HG02970 (cell line): Measurements from ENCODE around the gene KIRREL3.

Source experiments
- ATAC-seq: cut with Tn5 transposase; IDR thresholded peaks from one replicate; pipeline ENCODE4 v1.9.1; 2021; ENCODE audit warnings: mild to moderate bottlenecking, moderate library complexity, moderate number of reproducible peaks; ENCODE audit not compliant: unreplicated experiment, low FRiP score

The KIRREL3 gene

DNA sequence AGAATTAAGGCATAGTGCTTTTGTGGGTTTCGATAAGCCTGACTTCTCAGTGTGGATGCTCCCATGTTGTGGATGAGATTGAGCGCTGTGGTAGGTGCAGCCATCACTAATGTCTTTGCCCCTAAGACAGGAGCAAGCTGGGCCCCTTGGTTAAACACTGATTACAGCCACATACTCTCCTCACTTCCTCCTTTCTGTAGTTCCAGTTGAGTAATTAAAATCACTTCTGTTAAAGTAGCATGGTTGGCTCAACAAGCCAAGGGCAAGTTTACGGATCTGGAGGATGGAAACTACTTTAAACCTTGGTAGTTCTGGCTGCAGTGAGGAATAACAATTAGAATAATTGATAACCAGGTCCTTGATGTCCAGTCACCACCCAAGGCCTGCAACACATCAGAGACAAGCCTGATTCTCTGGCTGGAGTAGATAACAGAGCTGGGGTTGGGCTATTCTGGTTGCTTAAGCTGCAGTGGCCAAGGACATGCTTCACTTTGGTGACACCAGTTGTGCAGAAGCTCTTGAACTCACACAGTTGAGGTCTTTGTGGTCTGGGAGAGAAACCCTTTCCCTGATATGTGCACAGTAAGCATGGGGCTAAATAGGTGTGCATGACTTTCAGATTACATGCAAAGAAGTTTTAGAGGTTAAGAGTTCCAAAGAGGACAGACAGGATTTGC is 81.3 kb downstream of the KIRREL3 start:
- ATAC-seq = peak; percentile 38

DNA sequence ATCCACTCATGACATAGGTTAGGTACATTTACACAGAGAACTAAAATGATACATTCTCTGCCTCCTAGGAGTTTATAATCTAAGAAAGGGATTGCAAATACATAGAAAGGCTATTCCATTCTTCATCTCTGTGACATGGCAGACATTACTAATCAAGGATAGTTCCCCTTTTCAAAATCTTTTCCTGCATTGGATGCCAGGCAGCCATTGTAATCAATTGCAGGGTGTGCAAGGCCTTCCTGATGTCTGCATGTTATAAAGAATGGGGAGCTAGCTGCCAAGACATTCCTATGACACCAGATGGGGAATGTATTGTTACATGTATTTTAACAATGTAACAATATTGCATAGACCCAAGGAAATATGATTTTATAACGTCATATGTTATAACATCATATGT is 82.0 kb downstream of the KIRREL3 start:
- ATAC-seq = no peak

DNA sequence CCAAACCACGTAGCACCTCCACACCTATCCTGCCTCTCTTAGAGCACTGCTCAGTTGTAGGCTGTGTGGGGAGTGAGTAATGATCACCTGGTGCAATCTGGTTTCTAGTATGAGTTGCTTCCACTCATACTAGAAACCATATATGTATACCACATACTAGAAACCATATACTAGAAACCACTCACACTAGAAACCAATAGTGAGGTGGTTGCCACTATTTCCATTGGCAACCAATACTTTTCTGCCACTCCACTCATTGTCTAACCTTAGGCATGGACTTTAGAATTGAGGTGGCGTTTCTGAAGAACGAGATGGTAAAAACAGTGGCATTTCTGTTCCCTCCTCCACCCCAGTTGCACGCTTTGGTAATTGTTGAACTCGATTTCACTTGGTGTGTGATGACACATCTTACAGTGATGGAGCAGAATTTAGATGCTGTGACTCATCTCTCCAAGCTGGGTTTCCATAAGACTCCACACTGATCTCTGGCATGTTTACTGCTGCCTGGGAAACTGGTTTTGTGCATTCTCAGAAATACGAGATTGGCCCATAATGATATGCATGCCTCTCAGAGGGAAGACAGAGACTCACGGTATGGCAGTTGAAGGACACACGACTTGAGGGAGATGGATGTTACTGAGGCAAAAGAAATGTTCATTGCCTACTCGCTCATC is 82.9 kb downstream of the KIRREL3 start:
- ATAC-seq = peak; percentile 84

DNA sequence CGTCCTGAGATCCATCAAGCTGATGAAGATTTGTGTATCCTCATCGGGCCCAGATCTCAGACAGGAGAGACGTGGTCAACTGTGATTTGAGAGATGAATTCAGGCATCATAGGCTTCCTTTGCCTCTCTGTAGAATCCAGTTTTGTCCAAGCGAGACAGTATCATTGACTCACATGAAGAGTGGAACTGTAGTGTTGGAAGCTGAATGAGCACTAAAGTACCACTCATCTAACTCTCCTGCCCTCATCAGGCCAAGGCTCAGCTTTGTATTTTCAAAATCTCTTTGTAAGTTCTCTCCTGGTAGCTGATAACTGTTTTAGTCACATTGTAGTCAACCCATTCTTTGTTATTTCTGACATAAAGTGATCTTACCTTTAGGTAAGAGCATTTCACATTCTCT is 85.1 kb downstream of the KIRREL3 start:
- ATAC-seq = no peak

DNA sequence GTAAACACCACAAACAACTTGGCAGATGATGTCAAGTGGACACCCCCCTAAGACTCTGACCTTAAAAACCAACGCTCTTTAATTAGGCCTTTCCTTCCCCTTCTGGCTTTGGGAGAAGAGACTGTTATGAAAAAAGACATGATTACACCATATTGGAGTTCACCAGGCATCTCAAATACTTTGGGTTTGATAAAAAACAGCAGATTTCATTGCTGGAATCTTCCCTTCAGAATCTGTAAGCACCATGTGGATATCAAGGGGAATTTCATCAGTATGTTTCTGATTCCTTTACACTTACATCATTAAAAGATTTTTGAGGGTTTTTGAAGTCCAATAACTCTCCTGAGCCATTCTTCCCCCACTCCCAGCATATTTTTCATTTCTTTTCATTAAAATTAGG is 85.6 kb downstream of the KIRREL3 start:
- ATAC-seq = no peak

DNA sequence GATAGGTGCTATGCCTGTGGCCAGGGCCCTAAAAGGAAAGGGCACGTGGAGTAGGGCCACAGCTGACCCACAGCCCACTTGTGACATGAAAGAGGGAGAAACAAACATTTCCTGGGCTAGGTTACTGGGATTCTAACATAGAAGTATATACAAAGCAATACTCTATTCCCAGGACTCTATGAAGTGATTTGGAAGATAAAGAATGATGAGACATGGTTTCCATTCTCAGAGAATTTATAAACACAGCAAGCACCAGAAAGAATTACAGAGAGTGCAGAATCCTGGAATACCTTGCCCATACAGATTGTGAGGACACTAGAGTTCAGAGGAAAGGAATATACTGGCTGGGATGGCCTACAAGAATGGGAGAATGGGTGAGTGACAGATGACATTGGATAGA is 86.4 kb downstream of the KIRREL3 start:
- no peak for ATAC-seq

DNA sequence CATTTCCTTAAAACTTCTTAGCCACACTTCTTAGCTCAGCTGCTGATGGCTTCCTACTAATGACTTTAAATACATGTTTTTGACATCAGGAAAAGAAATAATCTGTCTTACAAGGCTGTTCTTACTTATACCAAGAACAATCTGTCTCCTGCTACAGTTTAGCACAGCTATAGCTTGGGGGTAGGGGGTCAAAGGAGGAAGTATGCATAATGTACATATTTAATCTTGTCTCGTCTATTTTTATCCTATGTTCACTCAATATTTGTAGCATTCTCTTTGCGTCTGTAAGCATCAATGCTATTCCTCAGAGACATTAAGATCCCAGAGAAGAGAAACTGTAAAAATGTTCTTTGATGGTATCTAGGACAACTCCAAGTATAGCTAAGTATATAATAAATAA is 96.0 kb downstream of the KIRREL3 start:
- ATAC-seq = no peak

DNA sequence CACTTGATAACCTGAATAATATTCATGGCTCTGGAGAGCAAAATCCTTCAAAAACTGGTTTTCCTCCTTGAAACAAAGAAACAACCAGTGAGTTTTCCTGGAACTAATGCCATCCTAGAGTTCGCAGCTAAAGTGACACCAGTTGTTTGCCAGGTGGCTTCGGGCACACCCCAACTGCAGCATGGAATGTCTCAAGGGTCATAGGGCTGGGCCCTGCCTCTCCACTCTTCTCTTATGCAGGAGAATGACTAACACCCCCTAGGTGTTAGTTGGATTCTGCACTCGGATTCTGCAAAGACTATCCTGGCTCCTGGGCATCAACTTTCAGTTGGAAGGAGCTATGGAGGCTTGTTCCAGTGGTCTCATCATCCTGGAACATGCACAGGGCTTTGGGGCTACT is 98.8 kb downstream of the KIRREL3 start:
- no peak for ATAC-seq

DNA sequence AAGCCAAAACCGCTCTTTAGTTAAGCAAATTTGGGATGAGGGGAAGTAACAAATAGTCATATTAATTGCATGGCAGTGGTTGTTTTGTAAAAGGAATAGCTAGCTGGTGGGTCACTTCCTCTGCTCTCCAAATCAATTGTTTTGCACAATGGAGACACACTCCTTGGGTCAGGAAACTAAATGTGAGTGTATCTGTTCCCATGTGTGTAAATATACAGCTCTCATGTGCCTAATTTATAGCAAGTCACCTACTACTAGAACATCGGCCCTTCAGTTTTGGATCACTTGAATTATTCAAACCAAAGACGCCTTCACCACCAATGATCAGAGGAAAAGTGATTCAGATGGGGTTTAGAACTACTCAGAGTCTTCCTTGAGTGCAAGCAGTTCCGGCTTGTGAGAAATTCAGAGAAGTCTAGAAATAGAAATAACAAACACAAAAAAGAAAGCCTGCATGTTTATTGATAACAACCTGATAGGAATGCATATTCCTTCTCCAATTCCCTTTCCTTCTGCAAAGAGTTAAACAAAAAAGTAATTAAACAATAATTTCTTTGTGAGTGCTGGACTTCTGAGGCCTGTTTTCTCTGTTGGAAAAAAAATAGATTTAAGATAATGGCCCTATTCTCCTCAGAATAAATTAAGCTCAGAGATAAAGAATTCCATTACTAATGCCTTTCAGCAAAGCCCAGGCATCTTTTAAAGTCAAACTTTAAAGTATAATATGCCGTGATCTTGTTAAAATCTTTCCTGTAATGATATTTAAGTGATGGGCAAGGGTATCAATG is 100.4 kb downstream of the KIRREL3 start:
- no peak for ATAC-seq

DNA sequence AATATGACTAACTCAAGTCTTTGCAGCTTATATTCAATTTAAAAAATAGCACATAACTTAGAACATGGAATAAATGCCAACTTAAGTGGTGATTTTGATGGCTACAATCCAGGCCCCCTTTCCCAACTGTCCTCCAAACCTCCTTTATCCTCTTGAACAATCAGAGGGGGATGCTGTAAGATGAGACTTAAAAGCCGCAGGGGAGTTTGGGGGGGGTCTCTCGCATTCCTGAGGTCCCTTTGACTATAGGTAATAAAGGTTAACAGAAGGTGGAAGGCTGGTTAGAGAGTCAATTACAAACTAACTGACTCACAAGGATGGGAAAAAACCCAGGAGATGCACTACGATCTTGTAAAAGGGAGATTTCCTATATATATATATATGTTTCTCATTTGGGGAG is 101.8 kb downstream of the KIRREL3 start:
- ATAC-seq = no peak

DNA sequence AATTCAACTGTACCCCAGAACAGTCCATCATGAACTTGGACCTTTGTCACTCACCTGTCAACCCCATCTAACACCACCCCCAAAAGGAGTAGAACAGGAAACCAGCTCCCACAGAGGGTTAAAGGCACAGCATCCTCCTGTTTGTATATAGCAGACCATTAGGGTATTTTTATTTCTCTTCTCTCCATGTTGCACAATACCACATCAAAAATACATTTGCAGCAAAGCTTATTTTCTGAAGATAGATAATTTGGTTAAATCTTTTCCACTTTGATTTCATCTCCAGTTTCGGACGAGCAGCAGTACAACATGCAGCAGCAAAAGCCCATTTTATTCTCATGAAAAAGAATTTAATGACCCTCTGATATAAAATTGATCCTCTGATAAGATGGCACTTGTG is 103.1 kb downstream of the KIRREL3 start:
- ATAC-seq = no peak

DNA sequence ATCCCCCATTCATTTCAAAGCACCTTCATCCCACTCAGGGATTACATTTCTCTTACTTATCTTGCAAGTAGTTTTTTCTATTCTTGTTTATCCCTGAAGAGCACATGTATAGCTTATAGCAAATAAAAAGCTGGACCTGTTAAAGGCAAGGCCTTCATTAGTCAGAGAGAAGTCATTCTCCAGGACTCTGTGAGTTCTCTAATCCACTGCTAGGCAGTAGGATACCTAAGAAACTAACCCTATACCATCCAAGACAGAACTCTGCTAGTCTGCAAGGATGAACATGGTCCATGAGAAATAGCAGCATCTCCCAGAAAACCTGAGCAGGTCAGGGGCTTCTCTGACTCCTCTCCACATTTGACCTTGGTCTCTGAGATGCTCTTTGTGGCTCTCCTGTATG is 104.5 kb downstream of the KIRREL3 start:
- ATAC-seq = no peak

DNA sequence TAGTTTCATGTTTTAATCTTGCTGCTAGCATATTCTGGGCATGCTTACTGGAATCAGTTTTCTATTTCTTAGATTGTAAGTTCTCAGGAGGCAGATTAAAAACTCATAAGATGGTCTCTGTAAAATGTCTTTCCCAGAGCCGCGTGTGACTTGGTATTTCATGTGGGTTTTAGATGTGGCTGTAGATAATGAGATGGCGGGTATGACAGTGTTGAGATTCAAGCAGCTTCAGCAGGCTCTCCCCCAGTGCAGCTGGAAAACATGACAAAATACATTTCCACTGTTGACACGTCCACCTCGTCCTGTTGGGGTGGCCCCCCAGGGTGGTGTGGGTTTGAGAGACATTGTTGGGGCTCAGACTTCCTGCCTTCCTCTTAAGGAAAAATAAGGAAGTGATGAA is 106.8 kb downstream of the KIRREL3 start:
- ATAC-seq = no peak

DNA sequence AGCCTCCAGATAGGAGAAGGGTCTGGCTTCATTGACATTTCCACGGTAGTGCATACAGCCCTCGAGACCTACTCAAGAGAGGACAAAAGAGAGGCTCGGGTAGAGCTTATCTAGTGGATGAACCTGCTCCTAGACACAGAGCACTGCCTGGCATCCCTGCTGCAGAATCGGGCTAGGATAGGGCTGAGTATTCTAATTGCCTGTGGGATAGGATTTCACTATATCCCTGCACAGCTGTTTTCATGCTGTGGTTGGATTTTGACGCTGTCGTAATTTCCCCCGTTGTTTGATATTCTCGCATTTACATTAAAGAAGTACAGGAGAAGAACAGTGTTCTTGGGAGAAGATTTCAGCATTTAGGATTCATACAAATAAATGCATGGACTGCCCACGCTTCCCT is 107.8 kb downstream of the KIRREL3 start:
- no peak for ATAC-seq

DNA sequence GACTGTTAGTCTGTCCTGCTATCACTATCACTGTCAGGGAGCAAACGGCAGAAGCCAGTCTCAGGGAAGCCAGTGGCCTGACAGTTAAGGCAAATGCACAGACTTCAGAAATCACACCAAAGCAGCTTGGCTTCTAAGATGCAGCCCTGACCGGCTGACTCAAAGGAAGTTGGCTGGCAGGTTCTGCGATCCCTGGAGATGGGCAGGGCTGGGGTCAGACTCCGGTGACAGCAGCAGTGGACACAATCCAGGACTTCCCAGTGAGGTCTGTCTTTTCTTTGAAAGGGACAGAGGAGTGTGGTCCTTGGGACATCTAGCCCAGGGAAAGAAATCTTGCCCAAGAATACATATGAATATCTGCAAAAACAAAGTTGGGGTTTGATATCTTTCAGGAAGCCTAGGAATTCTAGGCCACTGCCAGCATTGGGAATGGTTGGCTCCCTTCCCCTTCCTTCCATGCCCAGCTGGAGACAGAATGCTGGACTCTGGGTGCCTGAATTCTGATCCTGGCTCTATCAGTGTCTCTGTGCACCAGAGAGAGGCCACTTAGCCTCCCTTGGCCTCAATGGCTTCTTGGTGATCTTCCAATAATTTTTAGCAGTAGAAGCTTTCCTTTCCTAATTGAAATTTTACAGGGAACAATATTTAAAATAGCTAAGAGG is 108.9 kb downstream of the KIRREL3 start:
- ATAC-seq = no peak

DNA sequence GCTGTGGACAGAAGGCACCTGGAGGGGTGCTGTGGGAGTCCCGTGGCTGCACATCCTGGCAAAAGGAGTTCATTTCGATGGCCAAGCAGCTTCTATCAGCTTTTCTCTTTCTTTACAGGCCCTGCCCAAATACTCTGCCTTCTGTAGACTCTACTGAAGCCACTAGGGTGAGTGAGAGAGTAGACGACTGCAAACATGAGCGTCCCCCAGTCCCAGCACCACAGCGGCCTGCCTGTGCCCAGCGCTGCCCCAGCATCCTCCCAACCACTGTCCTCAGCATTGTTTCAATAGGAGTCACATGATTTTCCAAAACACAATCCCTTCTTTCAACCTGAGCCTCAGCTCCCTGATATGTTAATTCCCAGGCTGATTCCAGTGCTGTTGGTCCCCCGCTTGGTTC is 110.0 kb downstream of the KIRREL3 start:
- no peak for ATAC-seq

DNA sequence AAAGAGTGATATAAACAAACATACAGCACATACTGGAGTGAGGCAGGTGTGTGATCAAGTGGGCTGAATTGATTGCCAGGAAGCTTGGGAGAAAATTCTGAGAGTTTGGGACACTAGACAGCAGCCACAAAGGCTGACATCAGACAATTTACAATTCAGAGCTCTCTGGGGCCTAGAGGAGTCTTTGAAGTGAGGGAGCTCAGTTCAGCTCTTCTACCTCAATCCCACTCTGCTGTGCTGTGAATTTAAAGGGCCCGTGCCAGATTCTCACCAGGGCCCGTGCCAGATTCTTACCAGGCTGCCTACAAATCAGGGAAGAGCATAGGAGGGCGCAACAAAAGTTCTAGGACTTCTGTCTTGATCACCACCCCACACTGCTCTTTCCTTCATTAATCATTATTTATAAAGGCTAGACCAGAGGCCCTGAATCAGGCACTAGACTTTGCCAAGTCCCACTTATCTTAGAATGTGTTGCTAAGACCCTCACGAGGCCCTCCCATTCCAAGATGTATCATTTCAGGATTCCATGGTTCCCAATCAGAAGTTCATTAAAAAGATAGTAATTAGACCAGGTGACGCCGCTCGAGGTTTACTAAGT is 112.4 kb downstream of the KIRREL3 start:
- ATAC-seq = no peak

DNA sequence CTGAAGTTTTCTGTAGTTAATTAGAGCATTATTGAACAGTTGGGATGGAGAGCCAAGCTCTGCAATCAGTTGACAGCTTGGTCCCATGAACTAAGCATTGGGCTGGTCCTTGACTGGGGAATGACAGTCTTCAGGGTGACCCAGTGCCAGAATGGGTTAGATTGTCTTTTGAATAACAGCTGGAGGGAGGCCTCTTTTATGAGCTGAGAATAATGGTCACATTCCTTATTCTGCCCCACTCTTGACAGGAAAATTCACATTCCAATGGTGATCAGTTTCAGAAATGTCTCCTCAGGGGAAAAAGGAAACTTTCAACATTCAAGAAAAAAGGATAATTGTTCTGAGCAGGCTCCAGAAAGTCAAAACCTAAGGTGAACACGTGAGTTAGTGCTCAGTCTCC is 113.9 kb downstream of the KIRREL3 start:
- no peak for ATAC-seq

DNA sequence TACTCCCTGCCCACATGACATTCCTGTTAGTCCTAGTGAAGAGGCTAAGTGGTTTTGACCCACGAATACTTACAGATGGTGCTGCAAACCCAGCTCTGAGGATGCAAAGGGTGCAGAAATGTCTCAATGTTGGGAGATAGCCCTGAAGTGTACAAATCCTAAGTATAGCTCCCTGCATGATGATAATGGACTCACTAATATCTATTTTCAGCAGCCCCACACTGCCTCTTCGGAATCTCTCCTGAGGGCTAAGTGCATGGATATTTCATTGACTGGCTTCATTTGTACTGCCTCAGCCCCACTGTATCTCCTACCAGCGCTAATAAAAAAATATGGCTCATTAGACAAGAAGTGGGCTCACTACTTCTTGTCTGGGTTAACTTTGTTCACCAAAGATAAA is 114.5 kb downstream of the KIRREL3 start:
- ATAC-seq = no peak

DNA sequence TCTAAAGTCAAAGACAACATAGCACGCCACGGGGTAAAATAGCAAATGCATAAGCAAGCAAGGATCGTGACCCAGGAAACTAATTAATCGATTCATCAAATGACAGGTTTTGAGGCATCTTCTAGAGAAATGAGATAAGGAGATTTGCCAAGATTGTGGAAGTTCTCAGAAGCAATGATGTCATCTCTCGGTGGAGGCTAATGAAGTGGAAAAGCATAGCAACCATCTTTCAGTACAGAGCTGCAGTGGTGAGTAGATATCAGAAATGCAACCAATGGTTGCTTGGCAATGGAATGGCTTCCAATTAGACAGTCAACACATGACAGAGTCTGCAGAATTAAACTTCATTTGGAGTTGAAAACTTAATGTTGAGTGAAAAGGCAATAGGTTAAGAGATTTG is 116.0 kb downstream of the KIRREL3 start:
- no peak for ATAC-seq

DNA sequence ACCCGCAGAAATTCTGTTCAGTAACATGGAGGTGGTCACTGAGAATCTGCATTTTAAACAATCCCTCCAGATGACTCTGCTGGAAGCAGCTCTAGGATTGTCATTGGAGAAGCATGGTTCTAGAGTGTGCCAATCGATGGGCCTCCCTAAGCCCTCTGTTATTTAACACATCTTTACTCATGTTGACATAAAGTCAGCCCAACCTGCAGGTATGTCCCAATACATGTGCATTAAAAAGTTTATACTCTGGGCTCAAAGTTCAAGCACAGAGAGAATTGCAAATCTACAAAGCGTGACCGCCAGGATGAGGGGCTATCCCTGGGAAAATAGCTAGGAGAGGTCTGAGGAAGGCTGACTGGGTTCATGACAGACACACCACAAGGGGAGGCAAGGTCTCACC is 116.4 kb downstream of the KIRREL3 start:
- ATAC-seq = no peak
